ENCODE measurements around the gene FNDC3B.

FNDC3B gene

DNA sequence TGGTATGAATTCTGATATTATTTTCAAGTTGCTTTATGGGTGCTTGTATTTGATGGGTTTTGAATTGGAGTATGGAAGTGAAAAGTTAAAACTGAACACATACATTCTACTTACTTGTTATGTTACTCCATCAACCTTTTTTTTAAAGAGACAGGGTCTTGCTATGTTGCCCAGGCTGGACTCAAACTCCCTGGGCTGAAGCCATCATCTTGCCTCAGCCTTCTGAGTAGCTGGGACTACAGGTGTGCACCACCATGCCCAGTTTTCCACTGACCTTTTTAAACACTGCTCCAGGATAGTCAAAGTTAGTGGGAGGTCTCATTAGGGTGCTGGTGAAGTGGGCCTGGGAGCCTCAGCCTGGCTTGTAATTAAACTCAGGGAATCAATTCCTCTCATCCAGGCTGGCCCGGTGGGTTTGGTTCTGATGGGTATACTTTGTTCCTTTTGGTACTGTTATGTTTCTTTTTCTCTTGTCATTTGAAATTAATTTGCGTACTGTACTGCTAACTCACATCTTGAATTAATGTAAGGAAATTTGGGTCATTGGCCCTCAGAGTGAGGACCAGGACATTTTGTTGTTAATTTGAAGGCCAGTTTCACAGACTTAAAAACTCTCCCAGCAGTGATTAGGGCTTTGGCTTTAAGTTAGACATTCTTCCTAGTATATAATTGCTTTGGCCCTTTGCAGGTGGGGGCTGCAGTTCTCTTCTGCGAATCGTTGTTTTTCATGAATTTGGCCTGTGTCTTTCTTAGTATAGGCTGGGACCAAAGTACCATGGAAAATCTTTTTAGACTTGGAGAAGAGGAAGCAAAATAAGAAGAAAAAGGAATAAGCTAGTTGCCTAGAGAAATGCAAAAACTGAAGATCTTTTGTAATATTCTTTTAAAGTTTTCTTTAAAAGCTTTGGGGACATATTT is 66.9 kb downstream of the FNDC3B start:
- Histone ChIP-seq H3K9ac (ENCODE audit: low read length) (no peak overlapping the region), H3K4me2 (ENCODE audit: low read length) (peak overlapping the region; percentile 71), H4K20me1 (ENCODE audit: insufficient read depth, low read length) (peaks cover 72% of the 10 kb centered on the region), H3K4me3 (ENCODE audit: low read length) (peak overlapping the region; percentile 46; the same call in 1 of the 2 replicates), H3K9me3 (ENCODE audit: insufficient read depth, low read length) (no peaks in the 10 kb centered on the region), H3K4me1 (ENCODE audit: low read length) (peaks cover 25% of the 10 kb centered on the region), H2AFZ (ENCODE audit: low read depth, low read length) (no peak overlapping the region), H3K27ac (ENCODE audit: low read length) (no peak overlapping the region), H3K36me3 (replicated peaks; ENCODE audit: low read depth, low read length) (no peaks in the 10 kb centered on the region), H3K79me2 (ENCODE audit: low read length) (no peaks in the 10 kb centered on the region; the same call in 1 of the 2 replicates), H3K27me3 (ENCODE audit: low read depth, low read length) (peaks cover 55% of the 10 kb centered on the region)
- TF ChIP-seq, protein P1, sequence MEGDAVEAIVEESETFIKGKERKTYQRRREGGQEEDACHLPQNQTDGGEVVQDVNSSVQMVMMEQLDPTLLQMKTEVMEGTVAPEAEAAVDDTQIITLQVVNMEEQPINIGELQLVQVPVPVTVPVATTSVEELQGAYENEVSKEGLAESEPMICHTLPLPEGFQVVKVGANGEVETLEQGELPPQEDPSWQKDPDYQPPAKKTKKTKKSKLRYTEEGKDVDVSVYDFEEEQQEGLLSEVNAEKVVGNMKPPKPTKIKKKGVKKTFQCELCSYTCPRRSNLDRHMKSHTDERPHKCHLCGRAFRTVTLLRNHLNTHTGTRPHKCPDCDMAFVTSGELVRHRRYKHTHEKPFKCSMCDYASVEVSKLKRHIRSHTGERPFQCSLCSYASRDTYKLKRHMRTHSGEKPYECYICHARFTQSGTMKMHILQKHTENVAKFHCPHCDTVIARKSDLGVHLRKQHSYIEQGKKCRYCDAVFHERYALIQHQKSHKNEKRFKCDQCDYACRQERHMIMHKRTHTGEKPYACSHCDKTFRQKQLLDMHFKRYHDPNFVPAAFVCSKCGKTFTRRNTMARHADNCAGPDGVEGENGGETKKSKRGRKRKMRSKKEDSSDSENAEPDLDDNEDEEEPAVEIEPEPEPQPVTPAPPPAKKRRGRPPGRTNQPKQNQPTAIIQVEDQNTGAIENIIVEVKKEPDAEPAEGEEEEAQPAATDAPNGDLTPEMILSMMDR (IDR thresholded peaks at IDR 0.05; ENCODE audit: low read depth, low read length): no peak
- TF ChIP-seq EZH2phosphoT487 (IDR thresholded peaks at IDR 0.05; ENCODE audit: low read depth): no peak

DNA sequence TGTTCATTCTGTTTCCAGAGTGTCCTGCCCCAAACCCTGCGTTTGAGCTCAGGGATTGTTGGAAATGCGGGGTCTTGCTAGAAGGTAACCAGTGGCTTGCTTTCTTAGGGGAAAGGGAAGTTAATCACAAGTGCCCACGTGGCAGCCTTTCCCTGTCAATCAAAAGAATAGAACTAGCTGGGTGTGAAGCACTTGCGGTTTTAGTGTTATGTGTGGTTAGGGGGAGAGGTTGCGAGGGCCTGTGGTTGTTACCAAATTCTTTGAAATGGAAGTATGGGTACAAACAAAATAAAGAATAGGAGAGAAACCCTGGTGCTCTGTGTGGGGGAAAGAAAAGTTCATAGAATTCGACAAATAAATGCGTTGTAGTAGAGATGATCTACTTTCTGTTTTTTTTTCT is 67.6 kb downstream of the FNDC3B start:
- H3K4me1 ChIP-seq (ENCODE audit: low read length): peaks cover 25% of the 10 kb centered on the region
- no peak overlapping the region for H2AFZ ChIP-seq (ENCODE audit: low read depth, low read length)
- H3K4me2 ChIP-seq (ENCODE audit: low read length): peak overlapping the region; percentile 71
- peaks cover 50% of the 10 kb centered on the region for H3K27me3 ChIP-seq (ENCODE audit: low read depth, low read length)
- H3K79me2 ChIP-seq (ENCODE audit: low read length): no peaks in the 10 kb centered on the region; the same call in 1 of the 2 replicates
- no peak overlapping the region for H3K27ac ChIP-seq (ENCODE audit: low read length)
- H4K20me1 ChIP-seq (ENCODE audit: insufficient read depth, low read length): peaks cover 77% of the 10 kb centered on the region
- TF ChIP-seq EZH2phosphoT487 (IDR thresholded peaks at IDR 0.05; ENCODE audit: low read depth): no peak
- TF ChIP-seq, protein P1 (IDR thresholded peaks at IDR 0.05; ENCODE audit: low read depth, low read length): no peak
- no peaks in the 10 kb centered on the region for H3K36me3 ChIP-seq (replicated peaks; ENCODE audit: low read depth, low read length)
- no peak overlapping the region for H3K9ac ChIP-seq (ENCODE audit: low read length)
- H3K4me3 ChIP-seq (ENCODE audit: low read length): peak overlapping the region; percentile 46
- no peaks in the 10 kb centered on the region for H3K9me3 ChIP-seq (ENCODE audit: insufficient read depth, low read length)

DNA sequence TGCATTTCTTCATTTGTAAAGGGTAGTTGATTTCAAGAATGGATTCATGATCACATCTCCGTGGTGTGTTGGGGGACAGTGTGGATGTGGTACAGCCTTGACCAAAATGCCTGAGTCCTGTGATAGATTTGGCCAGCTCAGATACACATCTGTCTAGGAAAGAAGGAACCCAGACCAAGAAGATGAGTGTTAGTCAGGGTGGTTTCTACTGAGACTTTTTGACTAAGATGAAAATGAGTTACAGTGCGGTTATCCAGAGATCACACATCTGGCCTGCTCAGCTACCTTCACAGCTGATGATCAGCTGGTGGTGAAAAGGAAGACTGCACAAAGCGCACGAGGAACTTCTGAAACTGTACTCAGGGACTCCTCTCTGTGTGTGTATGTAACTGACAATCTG is 68.0 kb downstream of the FNDC3B start:
- Histone ChIP-seq H3K4me2 (ENCODE audit: low read length) (peak overlapping the region; percentile 71), H3K27me3 (ENCODE audit: low read depth, low read length) (peaks cover 46% of the 10 kb centered on the region), H3K4me3 (ENCODE audit: low read length) (peak overlapping the region; percentile 46), H3K36me3 (replicated peaks; ENCODE audit: low read depth, low read length) (no peaks in the 10 kb centered on the region), H3K27ac (ENCODE audit: low read length) (no peak overlapping the region), H3K4me1 (ENCODE audit: low read length) (peaks cover 24% of the 10 kb centered on the region), H3K9me3 (ENCODE audit: insufficient read depth, low read length) (no peaks in the 10 kb centered on the region), H4K20me1 (ENCODE audit: insufficient read depth, low read length) (peaks cover 81% of the 10 kb centered on the region), H3K9ac (ENCODE audit: low read length) (no peak overlapping the region), H3K79me2 (ENCODE audit: low read length) (no peaks in the 10 kb centered on the region; the same call in 1 of the 2 replicates), H2AFZ (ENCODE audit: low read depth, low read length) (no peak overlapping the region)
- TF ChIP-seq EZH2phosphoT487 (IDR thresholded peaks at IDR 0.05; ENCODE audit: low read depth): peak; percentile 47; the same call in 1 of the 2 replicates
- TF ChIP-seq, protein P1 (IDR thresholded peaks at IDR 0.05; ENCODE audit: low read depth, low read length): no peak

- H3K9ac ChIP-seq (ENCODE audit: low read length): no peak overlapping the region
- H3K79me2 ChIP-seq (ENCODE audit: low read length): no peaks in the 10 kb centered on the region
- no peak overlapping the region for H2AFZ ChIP-seq (ENCODE audit: low read depth, low read length)
- TF ChIP-seq, protein P1 (IDR thresholded peaks at IDR 0.05; ENCODE audit: low read depth, low read length): no peak
- TF ChIP-seq EZH2phosphoT487 (IDR thresholded peaks at IDR 0.05; ENCODE audit: low read depth): no peak
- no peak overlapping the region for H3K27ac ChIP-seq (ENCODE audit: low read length)
- no peaks in the 10 kb centered on the region for H3K9me3 ChIP-seq (ENCODE audit: insufficient read depth, low read length)
- no peaks in the 10 kb centered on the region for H3K36me3 ChIP-seq (replicated peaks; ENCODE audit: low read depth, low read length)
- peaks cover 63% of the 10 kb centered on the region for H4K20me1 ChIP-seq (ENCODE audit: insufficient read depth, low read length)
- no peak overlapping the region for H3K4me3 ChIP-seq (ENCODE audit: low read length)
- peaks cover 19% of the 10 kb centered on the region for H3K4me1 ChIP-seq (ENCODE audit: low read length)
- peaks cover 25% of the 10 kb centered on the region for H3K27me3 ChIP-seq (ENCODE audit: low read depth, low read length)
- H3K4me2 ChIP-seq (ENCODE audit: low read length): no peak overlapping the region
These were observed 70.9 kb downstream of the FNDC3B start for GRCh38 chr3:172110127-172110779.

Data from OCI-LY3 (cell line).